ENCODE results near the gene PNPLA7.

DNA sequence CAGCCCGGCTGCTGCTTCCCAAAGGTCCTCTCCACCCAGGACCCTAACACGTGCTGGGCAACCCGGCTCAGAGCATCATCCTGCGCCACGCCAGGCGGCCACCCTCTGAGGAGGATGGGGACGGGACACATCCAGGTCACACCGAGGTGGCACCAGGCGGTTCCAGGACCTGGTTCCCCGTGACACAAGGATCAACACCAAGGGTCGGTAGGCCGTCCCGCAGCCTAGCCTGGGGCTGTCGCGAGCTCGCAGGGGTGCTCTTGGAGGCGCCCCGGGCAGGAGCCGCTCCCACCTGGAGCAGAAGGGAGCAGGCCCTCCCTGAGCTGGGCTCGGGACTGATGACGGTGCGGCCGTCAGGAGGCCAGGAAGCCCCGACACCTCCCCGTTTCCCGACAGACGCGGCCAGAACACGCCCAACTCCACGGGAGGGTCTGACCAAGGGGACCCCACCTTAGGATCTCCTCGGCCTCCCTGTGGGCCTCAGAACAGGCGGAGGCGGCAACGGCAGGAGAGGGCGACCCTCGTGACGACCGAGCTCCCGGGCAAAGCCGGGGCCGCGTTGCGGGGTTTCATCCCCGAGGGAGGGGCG lies 133.5 kb downstream of the PNPLA7 start:
- TF ChIP-seq EZH2 (IDR thresholded peaks at IDR 0.05) (no peak), POLR2AphosphoS5 (IDR thresholded peaks at IDR 0.05; ENCODE audit: borderline replicate concordance, low read depth, low read length) (no peak)

Measured in SK-N-MC (cell line).